Measurements from ENCODE around the gene RNU1-4. TPM values are rescaled to one million over a fixed set of nuclear protein-coding genes. Genes with fewer than 3 reads are reported as not detected.
"Not testable (repeated sequence)": the region's sequence is repeated elsewhere in the genome, so short reads cannot be mapped to it uniquely, and the experiment has no call there.

Gene RNU1-4
- total and polyA plus RNA-seq, 5 donors from 2014 or later: 23.7 to 3,278 TPM; not detected in 3

GRCh38 chr1:16764820-16765655 lies 24.7 kb downstream of the RNU1-4 start:
- H3K27me3 Mint-ChIP-seq; H3K27ac ChIP-seq (ENCODE audit: insufficient read depth, low read length, poor library complexity, severe bottlenecking); H3K9me3 Mint-ChIP-seq; H3K9me3 ChIP-seq (ENCODE audit: control insufficient read depth in 2 of 2, low read length in 2 of 2); H3K4me3 Mint-ChIP-seq; H3K4me1 ChIP-seq (ENCODE audit: control insufficient read depth, insufficient read depth, low read length, poor library complexity, severe bottlenecking); H3K4me3 ChIP-seq (ENCODE audit: low read depth, low read length); H3K36me3 ChIP-seq (ENCODE audit: control insufficient read depth, insufficient read depth, low read length); DNase-seq; H3K4me1 Mint-ChIP-seq; ATAC-seq (ENCODE audit: low read depth in 2 of 2); H3K36me3 Mint-ChIP-seq; H3K27ac Mint-ChIP-seq; H3K27me3 ChIP-seq (ENCODE audit: control insufficient read depth, insufficient read depth, low read length): not testable (repeated sequence)

- not testable (repeated sequence) for DNase-seq
Observed at GRCh38 chr1:16765731-16766605, 25.7 kb downstream of the RNU1-4 start.

DNA sequence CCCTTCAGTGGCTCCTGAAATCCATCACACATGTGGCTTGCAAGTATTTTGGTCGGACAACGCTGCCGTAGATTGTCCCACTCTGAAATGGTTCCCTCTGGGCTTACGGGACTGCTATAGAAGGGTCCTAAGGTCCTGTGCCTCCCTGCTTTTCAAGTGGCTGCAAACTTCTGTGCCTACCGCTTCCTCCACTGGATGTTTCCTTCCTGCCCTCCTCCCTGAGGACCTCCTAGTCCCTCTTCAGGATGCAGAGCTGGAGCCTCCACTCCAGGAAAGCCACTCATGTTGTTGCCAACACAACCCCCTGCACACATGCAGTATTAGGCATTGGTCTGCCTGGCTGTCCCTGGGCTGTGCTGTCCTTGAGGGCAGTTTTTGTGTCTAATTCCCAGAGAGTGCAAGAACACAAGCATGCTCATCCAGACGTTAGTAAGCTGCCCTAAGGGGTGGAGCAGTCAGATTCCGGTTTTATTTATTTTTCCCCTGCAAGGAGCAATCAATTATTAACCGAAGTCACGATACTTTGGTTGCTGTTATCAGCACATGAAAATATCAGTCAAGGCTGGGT lies 26.5 kb downstream of the RNU1-4 start:
- H3K4me3 ChIP-seq (ENCODE audit: low read depth, low read length); H3K9me3 Mint-ChIP-seq; H3K4me3 Mint-ChIP-seq; H3K4me1 Mint-ChIP-seq; DNase-seq; H3K36me3 ChIP-seq (ENCODE audit: control insufficient read depth, insufficient read depth, low read length); H3K27ac Mint-ChIP-seq; ATAC-seq (ENCODE audit: low read depth in 2 of 2); H3K27me3 ChIP-seq (ENCODE audit: control insufficient read depth, insufficient read depth, low read length); H3K36me3 Mint-ChIP-seq; H3K4me1 ChIP-seq (ENCODE audit: control insufficient read depth, insufficient read depth, low read length, poor library complexity, severe bottlenecking); H3K9me3 ChIP-seq (ENCODE audit: control insufficient read depth in 2 of 2, low read length in 2 of 2); H3K27ac ChIP-seq (ENCODE audit: insufficient read depth, low read length, poor library complexity, severe bottlenecking): not testable (repeated sequence)
- peaks cover 14% of the 10 kb centered on the region for H3K27me3 Mint-ChIP-seq

More at GRCh38 chr1:16765731-16766605, 25.7 kb downstream of the RNU1-4 start:
- H3K27me3 Mint-ChIP-seq; H3K4me3 Mint-ChIP-seq; H3K27ac Mint-ChIP-seq; H3K36me3 ChIP-seq (ENCODE audit: control insufficient read depth, insufficient read depth, low read length); H3K27me3 ChIP-seq (ENCODE audit: control insufficient read depth, insufficient read depth, low read length); H3K9me3 Mint-ChIP-seq; H3K36me3 Mint-ChIP-seq; H3K27ac ChIP-seq (ENCODE audit: insufficient read depth, low read length, poor library complexity, severe bottlenecking); H3K4me1 ChIP-seq (ENCODE audit: control insufficient read depth, insufficient read depth, low read length, poor library complexity, severe bottlenecking); ATAC-seq (ENCODE audit: low read depth in 2 of 2); H3K9me3 ChIP-seq (ENCODE audit: control insufficient read depth in 2 of 2, low read length in 2 of 2); H3K4me1 Mint-ChIP-seq; H3K4me3 ChIP-seq (ENCODE audit: low read depth, low read length): not testable (repeated sequence)

DNA sequence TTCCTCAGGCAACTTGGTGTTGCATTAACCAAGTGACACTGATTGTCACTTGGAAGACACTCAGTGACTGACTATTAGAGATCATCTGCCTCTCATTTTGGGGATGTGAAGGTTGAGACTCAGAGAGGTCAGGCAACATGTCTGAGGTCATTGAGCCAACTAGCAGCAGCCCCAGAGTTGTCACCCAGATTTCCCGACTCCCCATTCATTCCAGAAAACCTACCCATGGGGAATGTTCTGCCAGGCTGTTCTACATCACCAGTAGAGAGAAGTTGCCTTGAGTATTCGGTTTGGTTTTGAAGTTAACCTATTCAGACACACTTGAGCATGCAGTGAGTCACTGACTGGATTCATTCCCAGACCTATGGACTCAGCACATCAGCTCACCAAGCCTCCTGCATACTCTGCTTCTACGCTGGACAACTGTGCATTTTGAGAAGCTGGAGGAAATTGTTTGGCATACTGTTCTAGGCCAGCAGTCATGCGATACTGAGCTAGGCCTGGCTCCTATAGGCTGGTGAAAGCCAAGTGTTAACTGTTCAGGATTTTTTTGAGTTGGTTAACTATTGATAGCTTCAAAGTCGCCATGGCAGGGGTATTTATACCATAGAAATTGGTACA lies 29.9 kb downstream of the RNU1-4 start:
- not testable (repeated sequence) for H3K9me3 Mint-ChIP-seq; H3K27ac ChIP-seq (ENCODE audit: insufficient read depth, low read length, poor library complexity, severe bottlenecking); H3K27me3 ChIP-seq (ENCODE audit: control insufficient read depth, insufficient read depth, low read length); H3K36me3 Mint-ChIP-seq; H3K4me1 Mint-ChIP-seq; H3K9me3 ChIP-seq (ENCODE audit: control insufficient read depth in 2 of 2, low read length in 2 of 2); H3K4me3 ChIP-seq (ENCODE audit: low read depth, low read length); H3K36me3 ChIP-seq (ENCODE audit: control insufficient read depth, insufficient read depth, low read length); ATAC-seq (ENCODE audit: low read depth in 2 of 2); H3K4me1 ChIP-seq (ENCODE audit: control insufficient read depth, insufficient read depth, low read length, poor library complexity, severe bottlenecking); H3K27ac Mint-ChIP-seq; H3K4me3 Mint-ChIP-seq; DNase-seq
- peaks cover 14% of the 10 kb centered on the region for H3K27me3 Mint-ChIP-seq

GRCh38 chr1:16770896-16771446 lies 30.7 kb downstream of the RNU1-4 start:
- H3K27me3 Mint-ChIP-seq: peaks cover 12% of the 10 kb centered on the region
- H3K9me3 ChIP-seq (ENCODE audit: control insufficient read depth in 2 of 2, low read length in 2 of 2); H3K27ac ChIP-seq (ENCODE audit: insufficient read depth, low read length, poor library complexity, severe bottlenecking); H3K4me1 ChIP-seq (ENCODE audit: control insufficient read depth, insufficient read depth, low read length, poor library complexity, severe bottlenecking); H3K9me3 Mint-ChIP-seq; H3K4me3 Mint-ChIP-seq; H3K4me3 ChIP-seq (ENCODE audit: low read depth, low read length); H3K27me3 ChIP-seq (ENCODE audit: control insufficient read depth, insufficient read depth, low read length); H3K36me3 Mint-ChIP-seq; H3K4me1 Mint-ChIP-seq; DNase-seq; H3K27ac Mint-ChIP-seq; ATAC-seq (ENCODE audit: low read depth in 2 of 2); H3K36me3 ChIP-seq (ENCODE audit: control insufficient read depth, insufficient read depth, low read length): not testable (repeated sequence)

GRCh38 chr1:16772275-16773204 lies 32.2 kb downstream of the RNU1-4 start:
- H3K27me3 ChIP-seq (ENCODE audit: control insufficient read depth, insufficient read depth, low read length); H3K4me3 ChIP-seq (ENCODE audit: low read depth, low read length); ATAC-seq (ENCODE audit: low read depth in 2 of 2); H3K27ac Mint-ChIP-seq; DNase-seq; H3K36me3 ChIP-seq (ENCODE audit: control insufficient read depth, insufficient read depth, low read length); H3K27ac ChIP-seq (ENCODE audit: insufficient read depth, low read length, poor library complexity, severe bottlenecking); H3K4me3 Mint-ChIP-seq; H3K36me3 Mint-ChIP-seq; H3K9me3 ChIP-seq (ENCODE audit: control insufficient read depth in 2 of 2, low read length in 2 of 2); H3K4me1 ChIP-seq (ENCODE audit: control insufficient read depth, insufficient read depth, low read length, poor library complexity, severe bottlenecking); H3K9me3 Mint-ChIP-seq; H3K4me1 Mint-ChIP-seq: not testable (repeated sequence)
- peaks cover 14% of the 10 kb centered on the region for H3K27me3 Mint-ChIP-seq

GRCh38 chr1:16773205-16773596 lies 32.9 kb downstream of the RNU1-4 start:
- not testable (repeated sequence) for H3K36me3 Mint-ChIP-seq; H3K9me3 Mint-ChIP-seq; DNase-seq; H3K27ac Mint-ChIP-seq; H3K36me3 ChIP-seq (ENCODE audit: control insufficient read depth, insufficient read depth, low read length); H3K27me3 ChIP-seq (ENCODE audit: control insufficient read depth, insufficient read depth, low read length); H3K9me3 ChIP-seq (ENCODE audit: control insufficient read depth in 2 of 2, low read length in 2 of 2); H3K4me1 ChIP-seq (ENCODE audit: control insufficient read depth, insufficient read depth, low read length, poor library complexity, severe bottlenecking); H3K4me1 Mint-ChIP-seq; H3K27ac ChIP-seq (ENCODE audit: insufficient read depth, low read length, poor library complexity, severe bottlenecking); H3K4me3 Mint-ChIP-seq; H3K4me3 ChIP-seq (ENCODE audit: low read depth, low read length); ATAC-seq (ENCODE audit: low read depth in 2 of 2)
- H3K27me3 Mint-ChIP-seq: peaks cover 19% of the 10 kb centered on the region

Data from CD4-positive, CD25-positive, alpha-beta regulatory T cell (primary cell).